Heart left ventricle (tissue), 13 donors: ENCODE results near the gene EDA.

ENCODE experiments used
- POLR2A ChIP-seq, 2 donors: fragments of 450-650 bp; IDR thresholded peaks; one replicate each; pipeline ENCODE4 v1.6.1; 2017; ENCODE audit warnings: antibody characterized with exemption in 2 of 2, mild to moderate bottlenecking in 2 of 2, moderate library complexity in 2 of 2
- TF ChIP-seq, protein P1 (sequence below), 12 donors: fragments of 200-600 bp; sonication (generic) in 4 of 12; IDR thresholded peaks; one replicate each; pipeline versions ENCODE4 v1.5.0 to v1.8.0; 2018 to 2022; ENCODE audit warnings: antibody characterized with exemption in 12 of 12, mild to moderate bottlenecking in 5 of 12
- donor health status: ischemic (EF 13 %, LVEDD 7.1; RV severe dilation, severe dysfunction).
- donor health status: DM: no; HTN: yes; CAD: no.
- donor health status: DM: no; HTN: no; CAD: no.
- donor health status: ischemic (EF 25% LVEDD 6.9; RV normal size, moderate dysfunction).
- donor health status: ischemic (EF 25% LVEDD 5.7; RV mildly dilated, moderate dysfunction).
- donor health status: ischemic (EF 35%, LVEDD 5.7; RV mildly dilated, moderate dysfunction).
- donor health status: nonischemic (EF 11% LVEDD 7.7; RV severe dilation, severe dysfunction).
- donor health status: DM: yes; HTN: yes; CAD: no.
- donor health status: PGD.
- donor health status: ischemic (EF 29% LVEDD 5.4; RV normal size, mild dysfunction).
- donor health status: nonischemic (EF 23%, LVEDD 6.1; RV moderate dilation, normal function).

DNA sequence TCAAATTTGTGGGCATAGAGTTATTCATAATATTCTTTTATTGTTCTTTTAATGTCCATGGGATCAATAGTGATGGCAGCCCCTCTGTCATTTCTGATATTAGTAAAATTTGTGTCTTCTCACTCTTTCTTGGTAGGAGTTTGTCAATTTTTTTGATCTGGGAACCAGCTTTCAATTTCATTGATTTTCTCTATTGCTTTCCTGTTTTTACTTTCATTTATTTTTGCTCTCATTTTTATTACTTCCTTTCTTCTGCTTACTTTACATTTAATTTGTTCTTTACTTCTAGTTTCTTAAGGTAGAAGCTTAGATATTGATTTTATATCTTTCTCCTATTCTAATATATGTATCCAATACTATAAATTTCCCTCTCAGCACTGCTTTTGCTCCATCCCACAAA lies 393.1 kb downstream of the EDA start:
- TF ChIP-seq, protein P1, sequence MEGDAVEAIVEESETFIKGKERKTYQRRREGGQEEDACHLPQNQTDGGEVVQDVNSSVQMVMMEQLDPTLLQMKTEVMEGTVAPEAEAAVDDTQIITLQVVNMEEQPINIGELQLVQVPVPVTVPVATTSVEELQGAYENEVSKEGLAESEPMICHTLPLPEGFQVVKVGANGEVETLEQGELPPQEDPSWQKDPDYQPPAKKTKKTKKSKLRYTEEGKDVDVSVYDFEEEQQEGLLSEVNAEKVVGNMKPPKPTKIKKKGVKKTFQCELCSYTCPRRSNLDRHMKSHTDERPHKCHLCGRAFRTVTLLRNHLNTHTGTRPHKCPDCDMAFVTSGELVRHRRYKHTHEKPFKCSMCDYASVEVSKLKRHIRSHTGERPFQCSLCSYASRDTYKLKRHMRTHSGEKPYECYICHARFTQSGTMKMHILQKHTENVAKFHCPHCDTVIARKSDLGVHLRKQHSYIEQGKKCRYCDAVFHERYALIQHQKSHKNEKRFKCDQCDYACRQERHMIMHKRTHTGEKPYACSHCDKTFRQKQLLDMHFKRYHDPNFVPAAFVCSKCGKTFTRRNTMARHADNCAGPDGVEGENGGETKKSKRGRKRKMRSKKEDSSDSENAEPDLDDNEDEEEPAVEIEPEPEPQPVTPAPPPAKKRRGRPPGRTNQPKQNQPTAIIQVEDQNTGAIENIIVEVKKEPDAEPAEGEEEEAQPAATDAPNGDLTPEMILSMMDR (IDR thresholded peaks at IDR 0.05), result no peak
- no peak for TF ChIP-seq POLR2A (IDR thresholded peaks at IDR 0.05)
